Right lobe of liver (tissue), 6 donors: ENCODE data around the gene ZSCAN31. TPM values are rescaled to one million over a fixed set of nuclear protein-coding genes. Genes with fewer than 3 reads are reported as not detected.

Experiments
- ATAC-seq, 4 donors: fragments of 200-7000 bp; cut with Tn5 transposase; one replicate each; pipeline ENCODE4 v1.9.1; 2020; ENCODE audit warnings: mild to moderate bottlenecking in 4 of 4, moderate library complexity in 4 of 4
- DNase-seq, 3 donors: peaks; one replicate each; pipeline ENCODE4 v3.0.0-alpha.2; 2020
- H3K27ac ChIP-seq, 3 donors: fragments of 200-600 bp; one replicate each; pipeline ENCODE4 v1.8.0; 2022
- H3K27me3 ChIP-seq, 2 donors: fragments of 200-600 bp; one replicate each; pipeline ENCODE4 v1.8.0; 2022
- H3K36me3 ChIP-seq, 4 donors: fragments of 200-600 bp; sonication (generic) in 1 of 4; one replicate each; pipeline versions ENCODE4 v1.5.1 to v1.8.0; 2017 to 2022; ENCODE audit warnings: control low read depth in 1 of 4
- H3K4me1 ChIP-seq, 4 donors: fragments of 200-600 bp; sonication (generic) in 1 of 4; one replicate each; pipeline versions ENCODE4 v1.5.1 to v1.8.0; 2017 to 2022; ENCODE audit warnings: control low read depth in 1 of 4
- H3K4me3 ChIP-seq, 3 donors: fragments of 200-600 bp; one replicate each; pipeline ENCODE4 v1.8.0; 2022
- H3K9me3 ChIP-seq, 4 donors: fragments of 200-600 bp; sonication (generic) in 1 of 4; one replicate each; pipeline versions ENCODE4 v1.5.1 to v1.8.0; 2017 to 2022; ENCODE audit warnings: control low read depth in 1 of 4
- CTCF ChIP-seq, 4 donors: fragments of 200-600 bp in 3 of 4; fragments of 450-650 bp in 1 of 4; IDR thresholded peaks; one replicate each; pipeline versions ENCODE4 v1.5.1 to v1.8.0; 2016 to 2022; ENCODE audit warnings: antibody characterized with exemption in 4 of 4, mild to moderate bottlenecking in 2 of 4
- POLR2A ChIP-seq: fragments of 450-650 bp; IDR thresholded peaks from one replicate; pipeline ENCODE4 v1.6.1; 2017; ENCODE audit warnings: antibody characterized with exemption, mild to moderate bottlenecking
- WGBS: methylation state at CpG from one replicate; pipeline ENCODE4 v1.1.6; 2018; ENCODE audit warnings: low coverage, low lambda C conversion rate; ENCODE audit not compliant: insufficient coverage; ENCODE audit errors: missing lambda C conversion rate; 5-methylcytosine and 5-hydroxymethylcytosine counted together
- intact Hi-C, 2 donors: fragments of 100-400 bp; cut with DNase I; formaldehyde crosslinking; loops; one replicate each; pipeline versions ENCODE4 v1.11.2 to v1.14.1; 2022
- total RNA-seq, 6 experiments: library from RNA; depleted of rRNA in 2 of 6; stranded (reverse); fragments of >200 nt in 2 of 6; fragmentation: NEBNext Ultra II Directional in 3 of 6; extraction: Animal tissue kit (Norgen Biotek cat#: 25700) in 3 of 6; gene quantifications; one replicate each; pipeline versions ENCODE4 v1.1.0 to v1.2.4, GENCODE V29; 2016 to 2023
- donor health status: DM: no; HTN: yes; CAD: no.
- donor health status: DM: no; HTN: no; CAD: no.
- donor health status: DM: no; HTN: no; CAD: no.
- donor health status: DM: no; HTN: yes; CAD: no.
- donor health status: DM: no; HTN: yes; CAD: no.

The ZSCAN31 gene
- total RNA-seq, 6 experiments from 2014 or later, result 3.7 to 6.9 (median 4.6) TPM

GRCh38 chr6:28347119-28347518 lies 11.2 kb upstream of the ZSCAN31 start:
- H3K36me3 ChIP-seq, result no peaks in the 10 kb centered on the region
- WGBS, result 28% methylated on average over 2 of the region's 2 CpGs
- no peak overlapping the region for H3K4me3 ChIP-seq
- H3K9me3 ChIP-seq, result no peaks in the 10 kb centered on the region
- no peak for DNase-seq
- intact Hi-C loops, result no loop called here
- no peak overlapping the region for H3K27ac ChIP-seq
- H3K4me1 ChIP-seq, result peaks cover 0 to 15% (median 5%) of the 10 kb centered on the region in 4 donors
- no peak for ATAC-seq
- TF ChIP-seq CTCF (IDR thresholded peaks at IDR 0.05) (no peak), POLR2A (no peak)
- H3K27me3 ChIP-seq, result no peaks in the 10 kb centered on the region

GRCh38 chr6:28345201-28345600 lies 9.3 kb upstream of the ZSCAN31 start:
- Histone ChIP-seq H3K4me1 (peaks cover 0 to under 1% (median 0%) of the 10 kb centered on the region in 4 donors), H3K36me3 (no peaks in the 10 kb centered on the region), H3K27me3 (no peaks in the 10 kb centered on the region), H3K4me3 (no peak overlapping the region), H3K9me3 (no peaks in the 10 kb centered on the region), H3K27ac (no peak overlapping the region)
- WGBS, result 67% methylated on average over 1 of the region's 1 CpG
- ATAC-seq, result peak in 2 of 4 donors; percentile 18 to 37
- intact Hi-C loops, result no loop called here
- no peak for DNase-seq
- TF ChIP-seq POLR2A, result no peak
- no peak for TF ChIP-seq CTCF (IDR thresholded peaks at IDR 0.05)

- Histone ChIP-seq H3K36me3 (no peaks in the 10 kb centered on the region), H3K4me1 (no peaks in the 10 kb centered on the region), H3K27me3 (no peaks in the 10 kb centered on the region), H3K9me3 (no peaks in the 10 kb centered on the region), H3K27ac (no peak overlapping the region), H3K4me3 (no peak overlapping the region)
- intact Hi-C loops, result no loop called here
- WGBS, result 40% methylated on average over 1 of the region's 1 CpG
- DNase-seq, result no peak
- ATAC-seq, result no peak
- TF ChIP-seq CTCF (IDR thresholded peaks at IDR 0.05) (no peak), POLR2A (no peak)
Measured at GRCh38 chr6:28343898-28344677, 8.1 kb upstream of the ZSCAN31 start.

- Histone ChIP-seq H3K36me3 (no peaks in the 10 kb centered on the region), H3K27ac (no peak overlapping the region), H3K4me1 (no peaks in the 10 kb centered on the region), H3K4me3 (no peak overlapping the region), H3K27me3 (no peaks in the 10 kb centered on the region), H3K9me3 (no peaks in the 10 kb centered on the region)
- TF ChIP-seq CTCF (IDR thresholded peaks at IDR 0.05) (no peak), POLR2A (no peak)
- ATAC-seq, result no peak
- intact Hi-C loops, result no loop called here
- 86% methylated on average over 1 of the region's 1 CpG for WGBS
- DNase-seq, result no peak
Measured at GRCh38 chr6:28340310-28341095, 4.6 kb upstream of the ZSCAN31 start.
